ENCODE results near the gene ZBTB34. TPM values are rescaled to one million over a fixed set of nuclear protein-coding genes. Genes with fewer than 3 reads are reported as not detected.

Gene ZBTB34
- polyA plus RNA-seq, 1 experiment, result 4.2 TPM

DNA sequence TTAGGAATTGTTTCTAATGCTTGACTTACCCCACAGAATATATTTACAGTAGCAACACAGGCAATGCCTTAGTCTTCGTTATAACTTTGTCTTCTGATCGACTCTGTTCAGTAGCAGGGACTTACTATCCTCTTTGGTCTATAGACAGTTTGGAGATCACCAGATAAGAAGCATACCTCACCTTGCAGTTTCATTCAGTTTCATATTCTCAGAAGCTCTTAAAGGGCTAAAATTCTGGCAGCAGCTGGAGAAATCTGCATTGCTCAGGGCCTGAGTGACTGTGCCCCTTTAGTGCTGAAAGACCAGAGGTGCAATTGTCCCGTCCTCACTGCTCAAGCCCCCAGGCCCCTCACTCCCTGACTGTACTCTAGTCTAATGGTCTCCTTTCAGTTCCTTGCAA, 29.6 kb upstream of the ZBTB34 start:
- no peaks in the 10 kb centered on the region for H3K27me3 ChIP-seq (ENCODE audit: control insufficient read depth, insufficient read depth, low read length)
- H3K4me3 ChIP-seq (ENCODE audit: low read depth, low read length), result no peak overlapping the region
- CTCF ChIA-PET, result no interaction called here
- POLR2A ChIA-PET, result no interaction called here
- peaks cover 13% of the 10 kb centered on the region for H3K36me3 ChIP-seq (ENCODE audit: control insufficient read depth, insufficient read depth, low read length)
- TF ChIP-seq CTCF (IDR thresholded peaks at IDR 0.05; ENCODE audit: insufficient read depth, low read depth, low read length), result no peak
- no peak for DNase-seq (ENCODE audit: low read depth)

DNA sequence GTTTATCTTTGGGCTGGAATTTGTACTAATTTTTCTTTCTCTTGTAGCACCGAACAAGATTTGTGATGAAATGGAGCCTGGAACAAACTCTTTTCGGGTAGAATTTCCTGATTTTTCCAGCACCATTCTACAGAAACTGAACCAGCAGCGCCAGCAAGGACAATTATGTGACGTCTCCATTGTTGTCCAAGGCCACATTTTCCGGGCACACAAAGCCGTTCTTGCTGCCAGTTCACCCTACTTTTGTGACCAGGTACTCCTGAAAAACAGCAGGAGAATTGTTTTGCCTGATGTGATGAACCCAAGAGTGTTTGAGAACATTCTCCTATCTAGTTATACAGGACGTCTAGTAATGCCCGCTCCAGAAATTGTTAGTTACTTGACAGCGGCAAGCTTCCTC, 28.0 kb upstream of the ZBTB34 start:
- Histone ChIP-seq H3K27me3 (ENCODE audit: control insufficient read depth, insufficient read depth, low read length) (no peaks in the 10 kb centered on the region), H3K36me3 (ENCODE audit: control insufficient read depth, insufficient read depth, low read length) (peaks cover 15% of the 10 kb centered on the region), H3K4me3 (ENCODE audit: low read depth, low read length) (no peak overlapping the region)
- POLR2A ChIA-PET, result no interaction called here
- CTCF ChIA-PET, result interaction anchor here (1.2 to 1.4 kb wide), 2 partner anchors 10 to 29 kb away, joined by 3 read pairs; no protein-coding TSS in a partner anchor
- TF ChIP-seq CTCF (IDR thresholded peaks at IDR 0.05; ENCODE audit: insufficient read depth, low read depth, low read length), result no peak
- DNase-seq (ENCODE audit: low read depth), result no peak

- ChIA-PET POLR2A (no interaction called here), CTCF (interaction anchor here (1.4 kb wide), 1 partner anchor 28 kb away, joined by 3 read pairs; no protein-coding TSS in a partner anchor)
- TF ChIP-seq CTCF (IDR thresholded peaks at IDR 0.05; ENCODE audit: insufficient read depth, low read depth, low read length), result no peak
Observed at GRCh38 chr9:126833020-126833419, 27.4 kb upstream of the ZBTB34 start.

GRCh38 chr9:126833710-126834345, 26.6 kb upstream of the ZBTB34 start:
- no peak for TF ChIP-seq CTCF (IDR thresholded peaks at IDR 0.05; ENCODE audit: insufficient read depth, low read depth, low read length)

More at GRCh38 chr9:126833020-126833419, 27.4 kb upstream of the ZBTB34 start:
- no peak for DNase-seq (ENCODE audit: low read depth)
- H3K36me3 ChIP-seq (ENCODE audit: control insufficient read depth, insufficient read depth, low read length), result peaks cover 15% of the 10 kb centered on the region
- no peaks in the 10 kb centered on the region for H3K27me3 ChIP-seq (ENCODE audit: control insufficient read depth, insufficient read depth, low read length)
- no peak overlapping the region for H3K4me3 ChIP-seq (ENCODE audit: low read depth, low read length)

DNA sequence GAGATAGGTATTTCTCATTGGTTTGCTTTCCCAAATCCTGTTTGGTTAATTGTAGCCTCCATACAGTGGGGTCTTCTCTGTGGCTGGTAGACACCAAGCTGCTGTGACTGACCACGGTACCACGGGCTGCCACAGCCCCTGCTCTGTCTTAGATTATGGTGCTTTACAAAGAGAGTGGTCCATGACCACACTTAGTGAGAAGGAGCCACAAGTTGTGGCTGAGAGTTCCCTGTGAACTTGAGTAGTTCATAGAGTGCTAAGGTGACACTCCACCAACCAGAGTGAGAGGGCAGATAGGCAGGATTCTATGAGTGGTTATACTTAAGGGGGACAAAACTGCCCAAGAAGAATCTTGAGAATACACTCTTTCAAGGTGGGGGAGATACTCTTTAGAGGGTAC, 25.8 kb upstream of the ZBTB34 start:
- DNase-seq (ENCODE audit: low read depth), result no peak
- no peak for TF ChIP-seq CTCF (IDR thresholded peaks at IDR 0.05; ENCODE audit: insufficient read depth, low read depth, low read length)
- ChIA-PET CTCF (interaction anchor here (1.4 kb wide), 1 partner anchor 25 kb away, joined by 6 read pairs; the partner anchor contains the start of gene ZBTB34), POLR2A (no interaction called here)
- H3K4me3 ChIP-seq (ENCODE audit: low read depth, low read length), result no peak overlapping the region
- no peaks in the 10 kb centered on the region for H3K27me3 ChIP-seq (ENCODE audit: control insufficient read depth, insufficient read depth, low read length)
- H3K36me3 ChIP-seq (ENCODE audit: control insufficient read depth, insufficient read depth, low read length), result peaks cover 16% of the 10 kb centered on the region

More at GRCh38 chr9:126833710-126834345, 26.6 kb upstream of the ZBTB34 start:
- Histone ChIP-seq H3K36me3 (ENCODE audit: control insufficient read depth, insufficient read depth, low read length) (peaks cover 16% of the 10 kb centered on the region), H3K27me3 (ENCODE audit: control insufficient read depth, insufficient read depth, low read length) (no peaks in the 10 kb centered on the region), H3K4me3 (ENCODE audit: low read depth, low read length) (no peak overlapping the region)
- DNase-seq (ENCODE audit: low read depth), result no peak
- CTCF ChIA-PET, result interaction anchor here (1.4 kb wide), 2 partner anchors 26 to 27 kb away, joined by 3 to 6 read pairs; partner anchors contain the start of gene ZBTB34
- POLR2A ChIA-PET, result no interaction called here

Measured in BJ (cell line).